Renal cortex interstitium (tissue), 11 donors: Measurements from ENCODE around the gene TKT. TPM values are rescaled to one million over a fixed set of nuclear protein-coding genes. Genes with fewer than 3 reads are reported as not detected.

ENCODE experiments used
- DNase-seq, 11 donors: peaks; one replicate each; pipeline ENCODE4 v3.0.0-alpha.2; 2013; ENCODE audit warnings: low read depth in 9 of 11, low spot score in 4 of 11; ENCODE audit errors: extremely low read depth in 1 of 11
- polyA plus RNA-seq, 3 donors: library from polyadenylated mRNA; unstranded; fragments of 120-200 nt; gene quantifications; one replicate each; pipeline ENCODE4 v1.2.1, GENCODE V29; 2013; ENCODE audit not compliant: insufficient read length in 3 of 3

Gene TKT
- polyA plus RNA-seq, 3 donors, result 94.9 to 131 (median 113) TPM

DNA sequence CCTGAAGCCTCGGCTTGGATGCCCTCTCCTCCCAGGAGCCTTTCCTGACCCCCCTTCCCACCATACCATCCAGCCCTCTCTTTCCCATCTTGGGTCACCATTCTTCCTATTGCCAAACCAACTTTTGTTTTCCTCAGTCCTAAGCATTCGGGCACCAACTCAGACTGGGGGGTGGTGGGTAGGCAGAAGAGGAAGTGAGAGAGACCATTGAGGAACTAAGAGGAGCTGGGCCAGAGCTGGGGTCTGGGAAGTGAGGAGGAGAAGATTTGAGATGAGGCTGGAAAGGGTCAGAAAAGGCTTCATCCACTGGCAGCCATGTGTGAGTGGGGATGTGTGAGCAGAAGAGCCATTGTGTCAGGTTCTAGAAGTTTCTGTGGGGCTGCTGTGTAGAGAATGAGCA is 37.7 kb downstream of the TKT start:
- DNase-seq, result no peak

DNA sequence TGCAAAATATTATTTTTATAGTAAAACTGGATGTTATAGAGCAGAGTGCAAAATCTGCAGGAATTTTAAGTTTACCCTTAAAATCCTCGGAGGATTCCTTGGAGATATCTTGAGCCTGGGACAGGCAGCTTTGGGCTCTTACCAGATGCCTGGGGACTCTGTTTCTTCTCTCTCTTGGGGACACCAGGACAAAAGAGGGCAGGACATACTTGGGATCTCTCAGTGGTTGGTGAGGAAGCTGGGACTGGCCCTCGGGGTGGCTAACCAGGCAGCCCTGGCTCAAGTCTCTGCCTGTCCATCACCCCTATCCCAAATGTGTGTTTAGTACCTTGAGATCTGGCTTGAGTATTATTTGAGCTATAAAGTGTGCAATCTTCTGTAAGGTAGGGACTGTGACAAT is 38.6 kb downstream of the TKT start:
- no peak for DNase-seq

GRCh38 chr3:53216723-53217122 is 39.1 kb downstream of the TKT start:
- DNase-seq, result no peak

DNA sequence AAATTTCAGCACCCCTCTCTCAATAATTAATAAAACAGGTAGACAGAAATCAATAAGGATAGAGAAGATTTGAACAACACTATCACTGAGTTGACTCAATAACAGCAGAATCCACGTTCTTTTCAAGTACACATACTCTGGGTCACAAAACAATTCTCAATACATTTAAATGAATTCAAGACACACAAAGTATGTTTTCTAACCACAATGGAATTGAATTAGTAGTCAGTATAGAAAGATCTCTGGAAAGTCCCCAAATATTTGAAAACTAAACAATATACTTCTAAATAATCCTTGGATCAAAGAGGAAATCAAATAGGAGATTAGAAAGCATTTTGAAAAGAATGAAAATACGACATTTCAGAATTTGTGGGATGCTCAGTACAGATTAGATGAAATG is 40.0 kb downstream of the TKT start:
- no peak for DNase-seq

DNA sequence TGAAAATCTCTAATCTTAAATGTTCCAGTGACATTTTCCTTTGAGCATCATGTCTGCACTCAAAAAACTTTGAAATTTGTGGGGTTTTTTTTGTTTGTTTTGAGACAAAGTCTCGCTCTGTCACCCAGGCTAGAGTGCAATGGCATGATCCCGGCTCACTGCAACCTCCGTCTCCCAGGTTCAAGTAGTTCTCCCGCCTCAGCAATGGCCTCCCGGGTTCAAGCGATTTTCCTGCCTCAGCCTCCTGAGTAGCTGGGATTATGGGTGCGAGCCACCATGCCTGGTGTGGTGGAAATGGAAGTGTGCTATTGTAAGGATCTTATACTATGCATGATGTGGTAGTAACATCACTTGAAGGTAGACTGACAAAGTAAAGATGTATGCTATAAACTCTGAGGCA is 42.5 kb downstream of the TKT start:
- DNase-seq, result no peak

DNA sequence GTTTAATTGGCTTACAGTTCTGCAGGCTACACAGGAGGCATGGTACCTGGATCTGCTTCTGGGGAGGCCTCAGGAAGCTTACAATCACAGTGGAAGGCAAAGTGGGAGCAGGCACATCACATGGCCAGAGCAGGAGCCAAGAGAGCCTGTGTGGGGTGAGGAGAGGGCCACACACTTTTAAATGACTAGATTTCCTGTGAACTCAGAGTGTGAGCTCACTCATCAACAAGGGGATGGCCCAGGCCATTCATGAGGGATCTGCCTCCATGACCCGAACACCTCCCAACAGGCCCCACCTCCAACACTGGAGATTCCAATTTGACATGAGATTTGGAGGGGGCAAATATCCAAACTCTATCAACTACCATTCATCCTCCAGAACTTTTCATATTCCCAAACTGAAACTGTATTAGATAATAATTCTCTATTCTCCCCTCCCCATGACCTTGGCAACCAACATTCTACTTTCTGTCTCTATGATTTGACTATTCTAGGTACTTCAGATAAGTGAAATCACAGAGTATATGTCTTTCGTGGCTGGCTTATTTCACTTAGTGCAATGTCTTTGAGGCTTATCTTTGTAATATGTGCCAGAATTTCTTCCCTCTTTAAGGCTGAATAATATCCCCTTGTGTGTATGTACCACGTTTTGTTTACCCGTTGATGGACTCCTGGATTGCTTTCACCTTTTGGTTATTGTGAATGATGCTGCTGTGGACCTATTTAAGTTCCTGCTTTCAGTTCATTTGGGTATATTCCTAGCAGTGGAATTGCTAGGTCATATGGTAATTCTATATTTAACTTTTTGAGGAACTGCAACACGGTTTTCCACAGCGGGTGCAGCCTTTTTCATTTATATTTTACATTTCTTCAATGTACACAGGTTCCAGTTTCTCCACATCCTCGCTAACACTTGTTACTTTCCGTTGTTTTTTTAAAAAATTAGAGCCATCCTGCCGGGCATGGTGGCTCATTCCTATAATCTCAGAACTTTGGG is 43.8 kb downstream of the TKT start:
- no peak for DNase-seq

DNA sequence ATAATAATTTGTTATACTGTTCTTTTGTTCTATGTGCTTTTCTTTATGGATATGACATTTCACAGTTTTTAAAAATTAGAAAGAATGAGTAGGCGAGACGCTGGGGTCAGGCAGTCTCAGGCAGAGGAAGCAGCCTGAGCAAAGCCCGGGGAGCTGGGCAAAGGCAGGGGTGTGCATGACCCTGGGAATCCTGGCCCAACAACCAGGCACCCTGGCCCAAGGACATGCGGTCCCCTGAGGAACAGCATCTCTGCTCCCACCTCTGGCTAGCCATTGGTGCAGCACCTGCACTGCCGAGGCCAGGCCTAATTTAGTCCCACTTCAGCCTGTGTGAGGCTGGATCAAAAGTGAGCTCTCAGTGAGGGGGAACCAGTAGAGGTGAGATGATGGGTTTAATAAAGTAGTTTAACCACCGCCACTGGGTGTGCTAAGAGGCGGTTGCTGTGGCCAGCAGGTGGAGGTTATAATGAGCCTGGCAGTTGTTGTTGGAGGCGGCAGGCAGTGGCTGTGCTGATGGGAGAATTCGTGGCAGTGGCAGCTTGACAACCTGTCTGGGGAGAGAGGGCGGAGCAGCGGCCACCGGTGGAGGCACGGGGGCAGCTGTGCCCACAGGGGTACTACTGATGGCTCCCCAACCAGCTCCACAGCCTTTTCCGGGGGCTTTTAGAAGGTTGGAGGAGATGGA is 53.3 kb downstream of the TKT start:
- no peak for DNase-seq

DNA sequence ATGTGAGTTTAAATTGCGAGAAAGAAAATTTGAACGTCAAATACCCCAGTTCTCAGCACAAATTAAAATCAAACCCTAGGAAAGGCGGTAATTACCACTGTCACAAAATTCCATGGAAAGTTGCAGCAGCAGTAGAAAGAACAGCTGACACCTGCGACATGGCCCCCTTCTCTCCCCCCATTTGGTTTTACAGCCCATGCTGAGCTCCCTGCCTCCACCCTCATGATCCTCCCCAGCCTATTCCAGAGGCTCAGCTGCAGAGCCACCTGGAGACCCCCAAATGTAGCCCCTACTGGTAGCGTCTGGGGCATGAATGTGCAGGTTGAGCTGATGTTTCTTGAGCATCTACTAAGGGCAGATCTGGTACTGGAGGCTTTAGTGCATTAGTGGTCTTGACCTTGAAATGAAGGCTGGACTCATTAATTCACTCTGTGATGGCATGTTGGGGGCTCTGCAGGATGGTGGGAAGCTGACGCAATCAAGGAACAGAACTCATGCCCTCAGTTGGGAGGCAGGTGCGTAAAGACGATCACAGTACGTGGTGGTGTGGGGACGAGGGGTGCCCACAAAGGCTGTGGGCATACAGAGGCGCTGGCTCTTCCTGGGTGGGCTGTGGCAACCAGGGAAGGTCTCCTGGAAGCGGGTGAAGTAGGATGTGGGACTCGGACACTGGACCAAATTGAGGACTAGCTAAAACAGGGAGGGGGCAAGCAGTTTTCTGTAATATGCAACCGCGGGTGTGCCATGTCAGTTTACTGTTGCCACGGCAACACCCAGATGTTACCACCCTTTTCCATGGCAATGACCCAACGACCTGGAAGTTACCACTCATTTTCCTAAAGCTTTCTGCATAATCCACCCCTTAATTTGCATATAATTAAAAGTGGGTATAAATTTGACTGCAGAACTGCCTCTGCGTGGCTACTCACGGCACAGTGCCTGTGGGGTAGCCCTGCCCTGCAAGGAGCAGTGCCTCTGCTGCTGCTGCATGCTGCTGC is 55.0 kb downstream of the TKT start:
- no peak for DNase-seq

GRCh38 chr3:53199834-53200233 is 56.0 kb downstream of the TKT start:
- no peak for DNase-seq

- no peak for DNase-seq
Observed at GRCh38 chr3:53198996-53199395, 56.8 kb downstream of the TKT start.

DNA sequence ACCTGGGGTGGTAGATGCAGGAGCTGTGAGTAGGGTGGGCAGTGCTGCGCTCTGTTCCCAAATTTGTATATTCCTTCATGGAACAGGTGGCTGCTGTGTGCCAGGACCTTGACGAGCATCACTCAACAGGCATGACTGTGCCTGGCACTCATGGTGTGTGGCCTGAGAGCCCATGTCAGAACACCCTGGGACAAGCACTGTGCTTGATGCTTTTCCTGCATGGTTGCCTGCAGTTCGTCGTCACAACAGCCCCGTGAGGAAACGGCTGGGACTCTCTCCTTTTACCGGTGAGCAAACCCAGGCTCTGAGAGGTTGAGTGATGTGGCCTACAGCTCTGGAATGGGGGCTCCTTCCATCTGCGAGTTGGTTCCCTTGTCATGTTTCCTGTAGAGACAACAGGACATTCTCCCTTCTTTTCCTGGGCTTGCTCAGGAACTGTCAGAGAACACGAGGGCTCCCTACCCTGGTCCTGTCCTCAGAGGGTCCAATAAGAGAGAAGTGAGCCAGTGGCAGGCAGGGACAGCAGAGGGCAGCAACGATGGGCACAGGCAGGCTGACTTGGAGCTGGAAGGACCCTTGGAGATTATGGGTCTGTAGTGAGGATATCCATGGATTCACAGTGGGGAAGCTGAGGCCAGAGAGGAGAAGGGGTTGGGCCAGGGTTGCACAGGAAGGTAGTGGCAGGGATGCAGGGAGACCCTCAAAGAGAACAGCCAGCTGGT is 57.4 kb downstream of the TKT start:
- DNase-seq, result no peak

DNA sequence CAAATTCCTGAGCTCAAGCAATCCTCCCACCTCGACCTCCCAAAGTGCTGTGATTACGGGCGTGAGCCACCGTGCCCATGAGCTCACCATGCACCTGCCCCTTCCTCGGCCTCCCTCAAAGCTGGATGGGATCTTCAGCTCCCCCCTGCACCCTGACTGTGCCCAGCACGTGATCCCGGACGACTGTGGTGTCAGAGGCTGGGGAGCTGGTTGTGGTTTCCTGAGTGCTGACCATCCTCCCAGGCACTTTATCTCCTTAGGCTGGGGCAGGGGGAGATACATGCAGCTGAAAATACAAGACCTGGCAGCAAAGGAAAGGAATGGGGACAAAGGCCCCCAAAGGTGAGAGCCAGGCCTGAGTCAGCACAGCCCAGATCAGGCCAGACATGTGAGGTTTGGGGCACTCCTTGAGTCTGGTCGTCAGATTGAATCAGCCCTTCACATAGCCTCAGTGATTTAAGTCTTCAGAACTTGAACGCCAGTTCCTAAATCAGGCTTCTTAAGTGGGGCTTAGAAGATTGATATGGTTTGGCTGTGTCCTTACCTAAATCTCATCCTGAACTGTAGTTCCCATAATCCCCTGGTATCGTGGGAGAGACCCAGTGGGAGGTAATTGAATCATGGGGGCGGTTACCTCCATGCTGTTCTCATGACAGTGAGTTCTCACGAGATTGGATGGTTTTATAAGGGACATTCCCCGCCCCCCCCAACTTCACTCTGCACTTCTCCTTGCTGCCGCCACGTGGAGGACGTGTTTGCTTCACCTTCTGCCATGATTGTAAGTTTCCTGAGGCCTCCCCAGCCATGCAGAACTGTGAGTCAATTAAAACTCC is 59.0 kb downstream of the TKT start:
- peak in 1 of 11 donors; percentile 14 for DNase-seq

DNA sequence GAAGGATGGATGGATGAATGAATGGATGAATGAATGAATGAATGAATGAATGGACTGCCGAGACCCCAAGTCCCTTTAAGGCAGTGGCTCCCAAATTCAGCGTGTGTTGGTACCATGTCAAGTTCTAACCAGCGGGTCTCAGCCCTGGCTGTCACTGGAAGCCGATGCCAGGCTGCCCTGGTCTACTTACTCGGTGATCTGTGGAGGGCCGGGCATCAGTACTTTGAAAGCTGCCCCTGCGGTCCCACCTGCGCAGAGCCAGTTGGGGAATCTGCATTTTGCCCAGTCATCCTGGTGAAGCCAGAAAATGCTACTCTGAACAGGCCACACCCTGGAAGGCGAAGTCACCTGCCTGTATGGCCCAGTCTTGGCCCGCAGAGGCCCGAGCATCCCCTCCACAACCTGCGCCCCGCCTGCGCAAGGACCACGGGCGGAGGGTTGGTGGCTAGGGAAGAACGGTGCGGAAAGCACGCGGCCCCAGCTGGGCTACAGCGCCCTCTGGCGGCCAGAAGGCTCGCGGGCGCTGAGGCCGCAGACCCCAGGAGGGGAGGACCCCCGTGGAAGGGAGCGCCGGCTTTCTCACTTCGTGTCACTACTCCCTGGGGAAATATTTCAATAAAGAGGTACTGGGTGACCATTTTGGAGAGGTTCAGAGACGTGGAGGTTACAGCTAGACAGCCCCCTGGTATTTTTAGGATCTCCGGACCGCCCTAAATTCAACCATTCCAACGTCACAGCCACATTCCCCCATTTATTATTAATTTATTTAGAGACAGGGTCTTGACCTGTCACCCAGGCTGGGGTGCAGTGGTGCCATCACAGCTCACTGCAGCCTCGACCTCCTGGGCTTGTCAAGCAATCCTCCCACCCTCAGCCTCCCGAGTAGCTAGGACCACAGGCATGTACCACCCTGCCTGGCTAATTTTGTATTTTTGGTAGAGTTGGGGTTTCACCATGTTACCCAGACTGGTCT is 59.9 kb downstream of the TKT start:
- DNase-seq, result peak in 8 of 11 donors; percentile 21 to 59 (median 48)

GRCh38 chr3:53195066-53195450 is 60.8 kb downstream of the TKT start:
- no peak for DNase-seq

GRCh38 chr3:53194210-53195065 is 61.4 kb downstream of the TKT start:
- peak in 10 of 11 donors; percentile 33 to 84 (median 69) for DNase-seq
